Neuronal stem cell (in vitro differentiated cells): ENCODE data around the gene MATN1.
A peak's percentile ranks its signal among the peaks of the same experiment; 100 is the strongest.

Experiments
- DNase-seq: peaks from one replicate; pipeline ENCODE4 v3.0.0-alpha.2; 2013; ENCODE audit warnings: low spot score
- H2AFZ ChIP-seq: one replicate; pipeline ENCODE4 v1.6.1; 2013; ENCODE audit warnings: mild to moderate bottlenecking, low read length, inconsistent platforms
- H2AK5ac ChIP-seq: 2 replicates; pipeline ENCODE4 v1.6.1; 2013; ENCODE audit warnings: low read depth, mild to moderate bottlenecking, inconsistent platforms, low read length, moderate library complexity, mixed read lengths
- H2BK120ac ChIP-seq: 2 replicates; pipeline ENCODE4 v1.6.1; 2013; ENCODE audit warnings: low read depth, mild to moderate bottlenecking, inconsistent platforms, low read length, moderate library complexity, mixed read lengths
- H2BK12ac ChIP-seq: one replicate; pipeline ENCODE4 v1.6.1; 2013; ENCODE audit warnings: low read length, inconsistent platforms
- H2BK15ac ChIP-seq: 2 replicates; pipeline ENCODE4 v1.6.1; 2013; ENCODE audit warnings: mild to moderate bottlenecking, low read length, inconsistent platforms, mixed read lengths
- H2BK5ac ChIP-seq: one replicate; pipeline ENCODE4 v1.6.1; 2013; ENCODE audit warnings: inconsistent platforms, mild to moderate bottlenecking, low read length, moderate library complexity
- H3K14ac ChIP-seq: one replicate; pipeline ENCODE4 v1.6.1; 2013; ENCODE audit warnings: low read length, inconsistent platforms
- H3K18ac ChIP-seq: 2 replicates; pipeline ENCODE4 v1.6.1; 2013; ENCODE audit warnings: low read length, inconsistent platforms
- H3K23ac ChIP-seq: 2 replicates; pipeline ENCODE4 v1.6.1; 2013; ENCODE audit warnings: low read depth, mild to moderate bottlenecking, mixed read lengths, low read length, inconsistent platforms; ENCODE audit not compliant: poor library complexity
- H3K27ac ChIP-seq: replicated peaks from 3 replicates; pipeline ENCODE4 v1.5.1; 2013; ENCODE audit warnings: low read length, inconsistent platforms
- H3K27me3 ChIP-seq, 3 experiments: 2 replicates each; pipeline ENCODE4 v1.6.1; 2013; ENCODE audit warnings: low read length in 3 of 3, mild to moderate bottlenecking in 2 of 3, inconsistent platforms in 1 of 3, low read depth in 1 of 3, mixed read lengths in 1 of 3, moderate library complexity in 1 of 3; ENCODE audit not compliant: control insufficient read depth in 3 of 3, insufficient read depth in 3 of 3
- H3K36me3 ChIP-seq, 2 donors: replicated peaks in 1 of 2; 2 replicates each; pipeline ENCODE4 v1.6.1; 2013; ENCODE audit warnings: low read length in 2 of 2; ENCODE audit not compliant: control insufficient read depth in 2 of 2, insufficient read depth in 2 of 2
- H3K4ac ChIP-seq: 2 replicates; pipeline ENCODE4 v1.6.1; 2013; ENCODE audit warnings: inconsistent platforms, mild to moderate bottlenecking, low read length, moderate library complexity
- H3K4me1 ChIP-seq, 2 donors: 1 replicate in 1 of 2; 2 replicates in 1 of 2; pipeline ENCODE4 v1.6.1; 2013; ENCODE audit warnings: low read length in 2 of 2, low read depth in 1 of 2; ENCODE audit not compliant: control insufficient read depth in 2 of 2, insufficient read depth in 1 of 2
- H3K4me2 ChIP-seq: one replicate; pipeline ENCODE4 v1.6.1; 2013; ENCODE audit warnings: mild to moderate bottlenecking, low read length, inconsistent platforms; ENCODE audit not compliant: insufficient read depth, poor library complexity, severe bottlenecking
- H3K4me3 ChIP-seq, 2 donors: 2 replicates each; pipeline ENCODE4 v1.5.1; 2013; ENCODE audit warnings: low read length in 2 of 2, mild to moderate bottlenecking in 2 of 2, inconsistent platforms in 1 of 2, moderate library complexity in 1 of 2
- H3K79me1 ChIP-seq: one replicate; pipeline ENCODE4 v1.6.1; 2013; ENCODE audit warnings: low read depth, mild to moderate bottlenecking, inconsistent platforms, low read length, moderate library complexity
- H3K9ac ChIP-seq: one replicate; pipeline ENCODE4 v1.6.1; 2013; ENCODE audit warnings: mild to moderate bottlenecking, low read depth, low read length, inconsistent platforms; ENCODE audit not compliant: poor library complexity
- H3K9me3 ChIP-seq, 2 donors: replicated peaks in 1 of 2; 2 replicates each; pipeline versions ENCODE3 to v1.6.1; 2013; ENCODE audit warnings: low read length in 2 of 2, mild to moderate bottlenecking in 2 of 2, inconsistent platforms in 1 of 2, low read depth in 1 of 2, mixed read lengths in 1 of 2, moderate library complexity in 1 of 2; ENCODE audit not compliant: control insufficient read depth in 2 of 2, insufficient read depth in 1 of 2
- H4K8ac ChIP-seq: one replicate; pipeline ENCODE4 v1.6.1; 2013; ENCODE audit warnings: low read depth, mild to moderate bottlenecking, inconsistent platforms, low read length, moderate library complexity
- H4K91ac ChIP-seq: one replicate; pipeline ENCODE4 v1.6.1; 2013; ENCODE audit warnings: low read length, low read depth, mild to moderate bottlenecking, inconsistent platforms; ENCODE audit not compliant: poor library complexity
- WGBS, 2 donors: extraction: QIAGEN DNeasy Blood & Tissue Kit; methylation state at CpG; one replicate each; pipeline ENCODE4 v1.1.7; 2013; ENCODE audit warnings: missing lambda C conversion rate in 2 of 2, mixed read lengths in 1 of 2; ENCODE audit not compliant: insufficient read length in 2 of 2, insufficient replicate concordance in 1 of 2; ENCODE audit errors: extremely low coverage in 2 of 2; 5-methylcytosine and 5-hydroxymethylcytosine counted together

MATN1 gene

GRCh38 chr1:30668024-30668423 is 55.4 kb downstream of the MATN1 start:
- Histone ChIP-seq H3K9me3 (no peaks in the 10 kb centered on the region), H3K18ac (peak overlapping the region; percentile 2), H3K4me1 (peaks cover 3 to 14% of the 10 kb centered on the region in 2 donors), H2BK15ac (no peak overlapping the region), H3K14ac (no peak overlapping the region), H4K8ac (no peak overlapping the region), H3K79me1 (no peaks in the 10 kb centered on the region), H3K4me3 (no peak overlapping the region), H2BK120ac (no peak overlapping the region), H4K91ac (peak overlapping the region; percentile 56), H2AFZ (no peak overlapping the region), H3K27me3 (peaks cover 0 to 28% (median 0%) of the 10 kb centered on the region in 3 experiments), H3K4me2 (no peak overlapping the region), H3K9ac (no peak overlapping the region), H2BK12ac (no peak overlapping the region), H2AK5ac (peak overlapping the region; percentile 16), H3K4ac (no peak overlapping the region), H3K27ac (no peak overlapping the region), H2BK5ac (no peak overlapping the region), H3K23ac (no peak overlapping the region), H3K36me3 (no peaks in the 10 kb centered on the region)
- WGBS, 2 donors: no CpG with 5 or more reads among the region's 7 CpGs
- DNase-seq: no peak

- Histone ChIP-seq H3K18ac (no peak overlapping the region), H3K9ac (no peak overlapping the region), H2BK120ac (no peak overlapping the region), H3K9me3 (no peaks in the 10 kb centered on the region), H3K79me1 (no peaks in the 10 kb centered on the region), H2BK12ac (no peak overlapping the region), H2BK15ac (no peak overlapping the region), H3K23ac (no peak overlapping the region), H2AK5ac (no peak overlapping the region), H3K14ac (no peak overlapping the region), H3K27ac (no peak overlapping the region), H3K4me2 (no peak overlapping the region), H2AFZ (no peak overlapping the region), H3K4me1 (peaks cover 3 to 14% of the 10 kb centered on the region in 2 donors), H4K8ac (no peak overlapping the region), H3K4ac (no peak overlapping the region), H3K27me3 (peaks cover 0 to 34% (median 0%) of the 10 kb centered on the region in 3 experiments), H3K36me3 (no peaks in the 10 kb centered on the region), H3K4me3 (no peak overlapping the region), H2BK5ac (no peak overlapping the region), H4K91ac (no peak overlapping the region)
- DNase-seq: no peak
- no CpG with 5 or more reads among the region's 3 CpGs for WGBS, 2 donors
Measured at GRCh38 chr1:30666756-30667273, 56.6 kb downstream of the MATN1 start.

GRCh38 chr1:30665216-30666010 is 58.0 kb downstream of the MATN1 start:
- Histone ChIP-seq H4K91ac (no peak overlapping the region), H3K4ac (no peak overlapping the region)
- WGBS, 2 donors: no CpG with 5 or more reads among the region's 7 CpGs

DNA sequence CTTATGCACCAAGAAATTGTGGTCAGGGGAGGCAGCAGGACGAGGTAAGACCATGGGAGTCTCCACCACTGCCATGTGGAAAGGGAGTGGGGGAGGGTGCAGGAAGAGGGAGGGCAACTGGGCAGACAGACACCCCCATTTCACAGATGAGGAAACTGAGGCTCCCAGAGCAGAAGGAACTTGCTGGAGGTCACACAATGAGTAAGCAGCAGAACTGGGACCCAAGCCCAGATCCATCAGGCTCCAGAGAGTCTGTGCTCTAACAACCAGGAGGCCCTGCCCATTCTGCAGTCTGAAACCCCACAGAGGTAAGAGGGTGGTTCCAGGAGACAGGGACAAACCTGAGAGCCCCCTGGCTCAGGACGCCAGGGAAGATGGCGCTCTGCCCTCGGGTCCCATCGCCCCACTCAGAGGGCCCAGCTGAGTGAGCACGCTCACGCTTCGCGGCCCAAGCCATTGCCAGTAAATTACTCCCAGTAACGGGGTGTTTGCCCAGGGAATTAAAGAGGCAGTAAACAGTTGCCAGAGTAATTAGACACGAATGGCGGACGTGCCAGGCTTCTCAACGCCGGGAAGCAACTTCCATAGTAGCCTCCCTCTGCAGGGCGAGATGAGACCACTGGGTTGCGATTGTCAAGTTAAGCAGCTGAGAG is 59.2 kb downstream of the MATN1 start:
- Histone ChIP-seq H3K27ac (no peak overlapping the region), H2BK5ac (no peak overlapping the region), H3K18ac (peak overlapping the region; percentile 46), H3K27me3 (peaks cover 0 to 44% (median 0%) of the 10 kb centered on the region in 3 experiments), H3K4me2 (no peak overlapping the region), H2BK120ac (no peak overlapping the region), H3K79me1 (no peaks in the 10 kb centered on the region), H3K4ac (no peak overlapping the region), H4K8ac (no peak overlapping the region), H3K4me1 (peaks cover 3 to 11% of the 10 kb centered on the region in 2 donors), H3K9me3 (no peaks in the 10 kb centered on the region), H3K23ac (no peak overlapping the region), H4K91ac (no peak overlapping the region), H3K4me3 (no peak overlapping the region), H3K14ac (no peak overlapping the region), H2AK5ac (no peak overlapping the region), H2AFZ (no peak overlapping the region), H3K9ac (no peak overlapping the region), H2BK12ac (no peak overlapping the region), H3K36me3 (no peaks in the 10 kb centered on the region), H2BK15ac (peak overlapping the region; percentile 22)
- no CpG with 5 or more reads among the region's 17 CpGs for WGBS, 2 donors
- no peak for DNase-seq

More at GRCh38 chr1:30665216-30666010, 58.0 kb downstream of the MATN1 start:
- H3K9ac ChIP-seq: no peak overlapping the region
- H3K4me3 ChIP-seq: no peak overlapping the region
- no peak overlapping the region for H2AFZ ChIP-seq
- H3K23ac ChIP-seq: peak overlapping the region; percentile 45
- peak overlapping the region; percentile 72 for H3K18ac ChIP-seq
- peak overlapping the region; percentile 5 for H2AK5ac ChIP-seq
- H3K36me3 ChIP-seq: no peaks in the 10 kb centered on the region
- no peak overlapping the region for H4K8ac ChIP-seq
- H3K4me1 ChIP-seq: peaks cover 3 to 11% of the 10 kb centered on the region in 2 donors
- no peaks in the 10 kb centered on the region for H3K79me1 ChIP-seq
- no peak overlapping the region for H3K14ac ChIP-seq
- DNase-seq: no peak
- no peak overlapping the region for H3K27ac ChIP-seq
- H2BK12ac ChIP-seq: peak overlapping the region; percentile 64
- H2BK15ac ChIP-seq: peak overlapping the region; percentile 93
- H2BK5ac ChIP-seq: peak overlapping the region; percentile 72
- H3K9me3 ChIP-seq: no peaks in the 10 kb centered on the region
- H2BK120ac ChIP-seq: no peak overlapping the region
- H3K4me2 ChIP-seq: no peak overlapping the region
- peaks cover 0 to 32% (median 0%) of the 10 kb centered on the region in 3 experiments for H3K27me3 ChIP-seq
